Endothelial cell of umbilical vein (primary cell): ENCODE data around the gene CES5A. TPM values are rescaled to one million over a fixed set of nuclear protein-coding genes. Genes with fewer than 3 reads are reported as not detected.
"Not testable (repeated sequence)": the region's sequence is repeated elsewhere in the genome, so short reads cannot be mapped to it uniquely, and the experiment has no call there.

ENCODE experiments used
- BruUV-seq: library from RNA; stranded (reverse); fragments of 400-500 nt; replicated peaks from 2 replicates; lab custom pipeline; 2021; lab: Mats Ljungman, UMichigan
- CTCF ChIA-PET: fragments of 300-600, 350-600 bp; sonication (Branson Sonifier 250); formaldehyde crosslinking; loops from one replicate; lab custom pipeline; 2021; ENCODE audit warnings: antibody characterized with exemption, inconsistent platforms; lab: Charles Lee
- POLR2A ChIA-PET: fragments of 300-600, 350-600 bp; sonication (Branson Sonifier 250); formaldehyde crosslinking; loops from one replicate; lab custom pipeline; 2021; ENCODE audit warnings: antibody characterized with exemption, inconsistent platforms; lab: Charles Lee
- DNase-seq: peaks from one replicate; pipeline ENCODE4 v3.0.0-alpha.2; 2011; ENCODE audit warnings: low read depth, low spot score
- FAIRE-seq: peaks from 2 replicates; lab custom pipeline; 2011; peaks lifted over from hg19 to GRCh38; lab: Jason Lieb, UNC
- H2AFZ ChIP-seq: 2 replicates; pipeline ENCODE4 v1.6.0; 2012; ENCODE audit warnings: low read depth, low read length, control low read depth, inconsistent platforms
- H3K27ac ChIP-seq: 2 replicates; pipeline ENCODE4 v1.5.1; 2011; ENCODE audit warnings: low read depth, mild to moderate bottlenecking, control low read depth, low read length, moderate library complexity; ENCODE audit not compliant: insufficient read depth
- H3K27me3 ChIP-seq, 2 experiments: 2 replicates each; pipeline versions ENCODE4 v1.6.0 to v1.6.1; 2011; ENCODE audit warnings: low read length in 2 of 2, mixed read lengths in 1 of 2; ENCODE audit not compliant: control insufficient read depth in 2 of 2, insufficient read depth in 2 of 2
- H3K36me3 ChIP-seq, 2 experiments: 2 replicates in 1 of 2; 3 replicates in 1 of 2; pipeline ENCODE4 v1.5.1; 2011; ENCODE audit warnings: low read length in 2 of 2, mild to moderate bottlenecking in 1 of 2, moderate library complexity in 1 of 2; ENCODE audit not compliant: control insufficient read depth in 2 of 2, insufficient read depth in 2 of 2; ENCODE audit errors: extremely low read depth in 1 of 2
- H3K4me1 ChIP-seq: 3 replicates; pipeline ENCODE4 v1.5.1; 2011; ENCODE audit warnings: mild to moderate bottlenecking, low read length; ENCODE audit not compliant: control insufficient read depth, insufficient read depth; ENCODE audit errors: extremely low read depth
- H3K4me2 ChIP-seq: 2 replicates; pipeline ENCODE4 v1.6.1; 2011; ENCODE audit warnings: low read length, control low read depth, mixed read lengths; ENCODE audit not compliant: insufficient read depth
- H3K4me3 ChIP-seq, 3 experiments: fragments of 200-600 bp in 1 of 3; sonication (generic), shearing (Covaris generic) in 1 of 3; replicated peaks in 1 of 3; 2 replicates each; pipeline ENCODE4 v1.5.1; 2011 to 2016; ENCODE audit warnings: control low read depth in 3 of 3, low read length in 3 of 3, mild to moderate bottlenecking in 2 of 3, inconsistent platforms in 1 of 3, low read depth in 1 of 3, moderate library complexity in 1 of 3; ENCODE audit not compliant: insufficient read depth in 1 of 3
- H3K79me2 ChIP-seq: 2 replicates; pipeline ENCODE4 v1.6.0; 2012; ENCODE audit warnings: low read length, inconsistent platforms; ENCODE audit not compliant: control insufficient read depth, insufficient read depth
- H3K9ac ChIP-seq: replicated peaks from 2 replicates; pipeline ENCODE3; 2011; ENCODE audit warnings: low read length, control low read depth; ENCODE audit not compliant: insufficient read depth; ENCODE audit errors: extremely low read depth
- H3K9me1 ChIP-seq: replicated peaks from 3 replicates; pipeline ENCODE4 v1.6.0; 2011; ENCODE audit warnings: mild to moderate bottlenecking, low read length; ENCODE audit not compliant: control insufficient read depth, insufficient read depth; ENCODE audit errors: extremely low read depth
- H3K9me3 ChIP-seq: replicated peaks from 2 replicates; pipeline ENCODE4 v1.5.1; 2012; ENCODE audit warnings: low read length, inconsistent platforms; ENCODE audit not compliant: control insufficient read depth, insufficient read depth
- H4K20me1 ChIP-seq: replicated peaks from 2 replicates; pipeline ENCODE3; 2011; ENCODE audit warnings: mild to moderate bottlenecking, low read length; ENCODE audit not compliant: control insufficient read depth, insufficient read depth; ENCODE audit errors: extremely low read depth
- dilution Hi-C: fragments of 300-500 bp; cut with MboI; formaldehyde crosslinking; loops from one replicate; pipeline ENCODE4 v1.15.0; 2019; ENCODE audit warnings: low sequenced_read_pairs; ENCODE audit not compliant: extremely low pct_ligation_motif_present
- intact Hi-C: fragments of 100-400 bp; cut with micrococcal nuclease; formaldehyde crosslinking; loops from one replicate; pipeline ENCODE4 v1.10.0; 2022
- polyA plus RNA-seq, 4 experiments: library from polyadenylated mRNA; depleted of rRNA in 3 of 4; stranded (reverse) in 3 of 4; unstranded in 1 of 4; fragments of >200 nt; gene quantifications; 2 replicates each; pipeline versions ENCODE4 v1.2.1 to v1.2.3, GENCODE V29; 2011 to 2012; ENCODE audit warnings: missing spikeins in 1 of 4
- total RNA-seq: library from RNA; stranded (reverse); gene quantifications from 2 replicates; pipeline ENCODE4 v1.2.3, GENCODE V29; 2021

CES5A gene
- total and polyA plus RNA-seq, 2 donors (not counting 3 experiments of a cell fraction or from before 2014, with no cell fraction given), result not detected

GRCh38 chr16:55805104-55805503 lies 70.1 kb downstream of the CES5A start:
- FAIRE-seq, BruUV-seq: not testable (repeated sequence)

DNA sequence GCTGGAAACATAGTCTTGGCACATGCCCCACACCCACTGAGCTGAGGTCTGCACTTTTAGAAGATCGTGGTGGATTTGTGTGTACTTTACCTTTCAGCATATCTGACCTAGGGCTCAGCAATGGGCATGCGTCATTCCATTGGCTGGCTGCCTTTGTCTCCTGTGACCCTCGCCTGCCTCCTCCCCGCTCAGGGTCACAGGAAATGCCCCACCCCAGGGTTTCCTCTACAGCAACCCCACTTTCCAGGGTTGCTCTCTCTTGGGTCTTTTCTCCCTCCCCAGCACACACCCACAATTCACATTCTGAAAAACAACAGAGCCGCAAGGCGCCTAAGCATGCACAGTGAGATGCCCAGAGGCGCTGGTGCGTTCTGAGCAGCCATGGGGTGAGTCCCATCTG lies 71.5 kb downstream of the CES5A start:
- CTCF ChIA-PET, dilution Hi-C loops, H3K4me2 ChIP-seq, H3K9me3 ChIP-seq, FAIRE-seq, H4K20me1 ChIP-seq, H3K79me2 ChIP-seq, H3K27me3 ChIP-seq, H3K9ac ChIP-seq, BruUV-seq, H3K4me3 ChIP-seq, H3K9me1 ChIP-seq, H3K36me3 ChIP-seq, intact Hi-C loops, H3K4me1 ChIP-seq, H3K27ac ChIP-seq, POLR2A ChIA-PET, DNase-seq, H2AFZ ChIP-seq: not testable (repeated sequence)

More at GRCh38 chr16:55805104-55805503, 70.1 kb downstream of the CES5A start:
- H3K36me3 ChIP-seq, H3K79me2 ChIP-seq, H3K27ac ChIP-seq, H3K27me3 ChIP-seq, POLR2A ChIA-PET, DNase-seq, H3K9me1 ChIP-seq, H4K20me1 ChIP-seq, dilution Hi-C loops, CTCF ChIA-PET, H3K4me3 ChIP-seq, H2AFZ ChIP-seq, H3K4me2 ChIP-seq, H3K9ac ChIP-seq, intact Hi-C loops, H3K4me1 ChIP-seq, H3K9me3 ChIP-seq: not testable (repeated sequence)

Other genes starting within 250 kb of the CES5A start
- gene SLC6A2, start 219.4 kb downstream of the CES5A start, total RNA-seq, result not detected in 2 replicates
- gene SLC6A2, start 219.4 kb downstream of the CES5A start, polyA plus RNA-seq, result not detected in 2 replicates
- not detected in 2 replicates for gene CES1, start 42.3 kb downstream of the CES5A start, total RNA-seq
- gene CES1, start 42.3 kb downstream of the CES5A start, polyA plus RNA-seq, result not detected in 2 replicates